ENCODE data around the gene PROSER3.

DNA sequence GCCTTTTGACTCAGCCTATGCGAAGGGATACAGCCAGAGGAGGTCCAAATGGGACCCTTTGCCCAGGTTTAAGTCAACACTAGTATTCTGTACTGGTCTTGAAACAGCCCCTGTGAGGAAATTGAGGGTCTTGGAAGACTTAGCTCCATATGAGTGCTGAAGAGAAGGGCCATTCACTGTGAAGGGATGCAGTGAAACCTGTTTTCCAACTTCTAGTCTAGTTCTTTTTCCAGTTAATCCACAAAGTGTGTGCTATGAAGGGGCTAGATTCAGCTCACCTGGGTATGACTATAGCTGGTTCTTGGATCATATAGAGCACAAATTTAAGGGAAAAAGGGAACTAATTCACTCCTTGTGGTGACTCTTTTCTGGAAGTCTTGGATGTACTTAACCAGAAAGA is 49.6 kb upstream of the PROSER3 start:
- TF ChIP-seq, protein P1, sequence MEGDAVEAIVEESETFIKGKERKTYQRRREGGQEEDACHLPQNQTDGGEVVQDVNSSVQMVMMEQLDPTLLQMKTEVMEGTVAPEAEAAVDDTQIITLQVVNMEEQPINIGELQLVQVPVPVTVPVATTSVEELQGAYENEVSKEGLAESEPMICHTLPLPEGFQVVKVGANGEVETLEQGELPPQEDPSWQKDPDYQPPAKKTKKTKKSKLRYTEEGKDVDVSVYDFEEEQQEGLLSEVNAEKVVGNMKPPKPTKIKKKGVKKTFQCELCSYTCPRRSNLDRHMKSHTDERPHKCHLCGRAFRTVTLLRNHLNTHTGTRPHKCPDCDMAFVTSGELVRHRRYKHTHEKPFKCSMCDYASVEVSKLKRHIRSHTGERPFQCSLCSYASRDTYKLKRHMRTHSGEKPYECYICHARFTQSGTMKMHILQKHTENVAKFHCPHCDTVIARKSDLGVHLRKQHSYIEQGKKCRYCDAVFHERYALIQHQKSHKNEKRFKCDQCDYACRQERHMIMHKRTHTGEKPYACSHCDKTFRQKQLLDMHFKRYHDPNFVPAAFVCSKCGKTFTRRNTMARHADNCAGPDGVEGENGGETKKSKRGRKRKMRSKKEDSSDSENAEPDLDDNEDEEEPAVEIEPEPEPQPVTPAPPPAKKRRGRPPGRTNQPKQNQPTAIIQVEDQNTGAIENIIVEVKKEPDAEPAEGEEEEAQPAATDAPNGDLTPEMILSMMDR (IDR thresholded peaks at IDR 0.05), result no peak
- TF ChIP-seq POLR2A (IDR thresholded peaks at IDR 0.05), result no peak

Data from adrenal gland (tissue), 5 donors.